ENCODE data around the gene DPPA2.

Gene DPPA2

GRCh38 chr3:109337393-109337792 is 21.1 kb upstream of the DPPA2 start, which contains the start of gene DPPA4:
TSS of gene DPPA4 (minus strand) at chr3:109337546. CDS start at chr3:109337517, 29 bp downstream.
- no peak for TF ChIP-seq CTCF (conservative IDR thresholded peaks at IDR 0.05; ENCODE audit: low read depth, low read length)
- H3K4me3 ChIP-seq (ENCODE audit: low read length) = peak within 1 kb of the TSS; percentile 47

GRCh38 chr3:109336291-109336861 is 20.1 kb upstream of the DPPA2 start:
- peak overlapping the region; percentile 47 for H3K4me3 ChIP-seq (ENCODE audit: low read length)
- TF ChIP-seq CTCF (conservative IDR thresholded peaks at IDR 0.05; ENCODE audit: low read depth, low read length) = no peak

More at GRCh38 chr3:109337393-109337792, 21.1 kb upstream of the DPPA2 start, which contains the start of gene DPPA4:
- no peak for DNase-seq (ENCODE audit: low read depth)

GRCh38 chr3:109334572-109334971 is 18.3 kb upstream of the DPPA2 start:
- DNase-seq (ENCODE audit: low read depth) = no peak
- TF ChIP-seq CTCF (conservative IDR thresholded peaks at IDR 0.05; ENCODE audit: low read depth, low read length) = no peak
- H3K4me3 ChIP-seq (ENCODE audit: low read length) = no peak overlapping the region

More at GRCh38 chr3:109336291-109336861, 20.1 kb upstream of the DPPA2 start:
- no peak for DNase-seq (ENCODE audit: low read depth)

- no peak for TF ChIP-seq CTCF (conservative IDR thresholded peaks at IDR 0.05; ENCODE audit: low read depth, low read length)
- no peak for DNase-seq (ENCODE audit: low read depth)
- no peak overlapping the region for H3K4me3 ChIP-seq (ENCODE audit: low read length)
Observed at GRCh38 chr3:109331692-109332091, 15.4 kb upstream of the DPPA2 start.

- no peak for TF ChIP-seq CTCF (conservative IDR thresholded peaks at IDR 0.05; ENCODE audit: low read depth, low read length)
- no peak overlapping the region for H3K4me3 ChIP-seq (ENCODE audit: low read length)
- DNase-seq (ENCODE audit: low read depth) = no peak
Observed at GRCh38 chr3:109330405-109330804, 14.1 kb upstream of the DPPA2 start.

- no peak for DNase-seq (ENCODE audit: low read depth)
- H3K4me3 ChIP-seq (ENCODE audit: low read length) = no peak overlapping the region
- TF ChIP-seq CTCF (conservative IDR thresholded peaks at IDR 0.05; ENCODE audit: low read depth, low read length) = no peak
Observed at GRCh38 chr3:109328202-109328601, 11.9 kb upstream of the DPPA2 start.

- no peak overlapping the region for H3K4me3 ChIP-seq (ENCODE audit: low read length)
- TF ChIP-seq CTCF (conservative IDR thresholded peaks at IDR 0.05; ENCODE audit: low read depth, low read length) = no peak
- DNase-seq (ENCODE audit: low read depth) = no peak
Observed at GRCh38 chr3:109325657-109326056, 9.3 kb upstream of the DPPA2 start.
